T-cell (primary cell): ENCODE results near the gene NEURL1B. TPM values are rescaled to one million over a fixed set of nuclear protein-coding genes. Genes with fewer than 3 reads are reported as not detected.

Source experiments
- ATAC-seq, 4 experiments: fragments of 200-7000 bp in 3 of 4; fragments of 150-1000 bp in 1 of 4; cut with Tn5 transposase; replicated peaks in 1 of 4; 1 replicate in 3 of 4; 2 replicates in 1 of 4; pipeline ENCODE4 v1.10.0; 2021; ENCODE audit warnings: moderate library complexity in 3 of 4, mild to moderate bottlenecking in 2 of 4, moderate number of reproducible peaks in 1 of 4
- CTCF ChIA-PET, 2 donors: fragments of 300-600 bp; sonication (Branson Sonifier 250); formaldehyde crosslinking; loops; one replicate each; lab custom pipeline; 2022; ENCODE audit warnings: antibody characterized with exemption in 2 of 2; lab: Charles Lee
- POLR2A ChIA-PET, 2 donors: fragments of 300-600 bp; sonication (Branson Sonifier 250); formaldehyde crosslinking; loops; one replicate each; lab custom pipeline; 2022; ENCODE audit warnings: antibody characterized with exemption in 2 of 2; lab: Charles Lee
- DNase-seq, 35 experiments: peaks; one replicate each; pipeline versions ENCODE4 v3.0.0 to v3.0.0-alpha.2; 2013 to 2023
- H3K27ac ChIP-seq: one replicate; pipeline ENCODE4 v1.5.1; 2013; ENCODE audit warnings: low read length
- H3K27me3 ChIP-seq, 2 experiments: replicated peaks in 1 of 2; 1 replicate in 1 of 2; 2 replicates in 1 of 2; pipeline versions ENCODE4 v1.6.1 to v1.7.0; 2013; ENCODE audit warnings: low read length in 1 of 2, mixed read lengths in 1 of 2; ENCODE audit not compliant: control insufficient read depth in 2 of 2, insufficient read depth in 2 of 2; ENCODE audit errors: extremely low read depth in 1 of 2
- H3K36me3 ChIP-seq, 2 donors: 1 replicate in 1 of 2; 2 replicates in 1 of 2; pipeline versions ENCODE4 v1.6.1 to v1.7.0; 2013; ENCODE audit warnings: low read length in 1 of 2; ENCODE audit not compliant: control insufficient read depth in 2 of 2, insufficient read depth in 1 of 2; ENCODE audit errors: extremely low read depth in 1 of 2
- H3K4me1 ChIP-seq, 2 experiments: 1 replicate in 1 of 2; 2 replicates in 1 of 2; pipeline versions ENCODE4 v1.6.1 to v1.7.0; 2013; ENCODE audit warnings: low read length in 2 of 2, mixed read lengths in 1 of 2; ENCODE audit not compliant: insufficient read depth in 2 of 2, control insufficient read depth in 1 of 2; ENCODE audit errors: extremely low read depth in 1 of 2
- H3K4me3 ChIP-seq, 2 donors: 1 replicate in 1 of 2; 2 replicates in 1 of 2; pipeline versions ENCODE4 v1.5.1 to v1.7.0; 2013; ENCODE audit warnings: mild to moderate bottlenecking in 2 of 2, low read length in 1 of 2, moderate library complexity in 1 of 2; ENCODE audit not compliant: control insufficient read depth in 1 of 2; ENCODE audit errors: extremely low read depth in 1 of 2
- H3K9me3 ChIP-seq: 2 replicates; pipeline ENCODE4 v1.7.0; 2013
- H3K27ac Mint-ChIP-seq, 2 donors: one replicate each; pipeline ENCODE4 v1.8.0; 2020 to 2021; ENCODE audit warnings: mild to moderate bottlenecking in 2 of 2, mixed read lengths in 2 of 2
- H3K27me3 Mint-ChIP-seq, 2 donors: one replicate each; pipeline ENCODE4 v1.8.0; 2021 to 2022; ENCODE audit warnings: mixed read lengths in 2 of 2
- H3K36me3 Mint-ChIP-seq: one replicate; pipeline ENCODE4 v1.8.0; 2021; ENCODE audit warnings: mixed read lengths
- H3K4me1 Mint-ChIP-seq, 3 donors: one replicate each; pipeline ENCODE4 v1.8.0; 2020 to 2022; ENCODE audit warnings: mixed read lengths in 3 of 3, mild to moderate bottlenecking in 1 of 3
- H3K4me3 Mint-ChIP-seq, 3 donors: one replicate each; pipeline ENCODE4 v1.8.0; 2020 to 2022; ENCODE audit warnings: mild to moderate bottlenecking in 3 of 3, mixed read lengths in 3 of 3, moderate library complexity in 3 of 3
- H3K9me3 Mint-ChIP-seq, 3 donors: one replicate each; pipeline ENCODE4 v1.8.0; 2020 to 2022; ENCODE audit warnings: mixed read lengths in 3 of 3
- WGBS: methylation state at CpG from one replicate; pipeline ENCODE4 v1.1.5; 2013; ENCODE audit warnings: missing lambda C conversion rate; ENCODE audit not compliant: insufficient coverage; 5-methylcytosine and 5-hydroxymethylcytosine counted together
- total RNA-seq, 35 experiments: library from RNA in 6 of 35; stranded (reverse) in 6 of 35; fragments of 120-200 nt in 1 of 35; gene quantifications; one replicate each; pipeline versions ENCODE4 v1.2.1 to v1.2.4 and lab custom pipeline; 2013 to 2026

NEURL1B gene
- total RNA-seq, 5 donors from 2014 or later (not counting 1 experiment from before 2014, with no cell fraction given) = 0.07 to 0.64 (median 0.20) TPM

DNA sequence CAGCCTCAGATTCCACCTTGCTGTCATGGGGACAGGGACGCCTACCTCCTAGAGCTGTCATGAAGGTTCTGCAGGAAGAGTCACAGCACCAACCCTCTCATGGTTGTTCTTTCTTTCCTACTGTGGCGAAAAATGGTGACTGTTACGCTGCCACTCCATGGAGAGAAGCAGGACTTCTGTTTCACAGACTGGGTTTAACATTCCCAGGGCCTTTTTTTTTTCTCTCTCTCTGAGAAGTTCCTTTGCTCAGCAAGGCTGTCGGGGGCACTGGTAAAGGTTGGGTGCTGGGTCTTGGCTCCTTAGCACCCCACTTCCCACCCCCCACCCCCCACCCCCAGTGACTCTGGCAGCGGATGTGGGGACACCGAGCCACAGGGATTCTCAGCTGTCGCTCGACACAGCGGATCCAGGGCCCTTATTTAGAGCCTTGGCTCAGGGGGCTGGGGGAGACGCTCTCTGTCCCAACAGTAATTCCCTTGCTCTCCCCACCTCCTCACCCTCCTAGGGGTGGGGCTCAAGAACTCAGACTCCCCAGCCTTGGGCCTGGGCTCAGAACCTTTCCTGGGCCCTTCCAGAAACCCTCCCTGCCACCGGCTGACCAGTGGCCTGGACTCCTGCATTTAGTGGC lies 95.6 kb downstream of the NEURL1B start:
- Mint-ChIP-seq H3K36me3 (no peaks in the 10 kb centered on the region), H3K27me3 (no peaks in the 10 kb centered on the region), H3K27ac (no peak overlapping the region), H3K4me3 (no peak overlapping the region), H3K9me3 (no peaks in the 10 kb centered on the region), H3K4me1 (peaks cover 2 to 9% (median 2%) of the 10 kb centered on the region in 3 donors)
- H3K27ac ChIP-seq = no peak overlapping the region
- no peak for ATAC-seq
- CTCF ChIA-PET = no interaction called here
- no peaks in the 10 kb centered on the region for H3K27me3 ChIP-seq
- no peaks in the 10 kb centered on the region for H3K4me1 ChIP-seq
- H3K4me3 ChIP-seq = no peak overlapping the region
- H3K36me3 ChIP-seq = no peaks in the 10 kb centered on the region
- DNase-seq = no peak
- 83% methylated on average over 2 of the region's 11 CpGs for WGBS
- POLR2A ChIA-PET = no interaction called here
- H3K9me3 ChIP-seq = no peaks in the 10 kb centered on the region

DNA sequence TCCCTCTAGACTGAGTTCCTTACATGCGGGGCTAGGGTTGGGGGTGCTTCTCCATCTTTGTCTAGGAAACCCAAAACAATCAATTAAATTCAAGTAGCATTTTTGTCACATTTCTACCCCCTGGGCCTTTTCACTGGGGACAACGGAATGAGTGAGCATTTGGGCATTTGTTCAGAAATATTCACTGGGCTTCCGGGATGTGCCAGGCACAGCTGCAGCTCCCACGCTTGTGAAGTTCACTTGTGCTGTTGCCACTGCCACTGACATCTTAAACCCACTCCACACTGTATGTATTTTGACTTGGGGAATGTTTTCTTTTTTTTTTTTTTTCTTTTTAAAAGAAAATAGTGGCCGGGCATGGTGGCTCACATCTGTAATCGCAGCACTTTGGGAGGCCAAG lies 98.3 kb downstream of the NEURL1B start:
- no peaks in the 10 kb centered on the region for H3K36me3 ChIP-seq
- no peaks in the 10 kb centered on the region for H3K9me3 ChIP-seq
- peaks cover 0 to 10% of the 10 kb centered on the region in 2 experiments for H3K4me1 ChIP-seq
- ChIA-PET CTCF (interaction anchor here in 1 of 2 donors (0.7 kb wide), 1 partner anchor 22 kb away, joined by 3 read pairs; no protein-coding TSS in a partner anchor), POLR2A (no interaction called here)
- Mint-ChIP-seq H3K9me3 (no peaks in the 10 kb centered on the region), H3K27me3 (no peaks in the 10 kb centered on the region), H3K4me3 (no peak overlapping the region), H3K36me3 (no peaks in the 10 kb centered on the region), H3K27ac (no peak overlapping the region), H3K4me1 (peaks cover 2 to 9% (median 9%) of the 10 kb centered on the region in 3 donors)
- DNase-seq = no peak
- ATAC-seq = no peak
- H3K4me3 ChIP-seq = no peak overlapping the region
- 100% methylated on average over 1 of the region's 6 CpGs for WGBS
- peaks cover 0 to 2% of the 10 kb centered on the region in 2 experiments for H3K27me3 ChIP-seq
- H3K27ac ChIP-seq = no peak overlapping the region

DNA sequence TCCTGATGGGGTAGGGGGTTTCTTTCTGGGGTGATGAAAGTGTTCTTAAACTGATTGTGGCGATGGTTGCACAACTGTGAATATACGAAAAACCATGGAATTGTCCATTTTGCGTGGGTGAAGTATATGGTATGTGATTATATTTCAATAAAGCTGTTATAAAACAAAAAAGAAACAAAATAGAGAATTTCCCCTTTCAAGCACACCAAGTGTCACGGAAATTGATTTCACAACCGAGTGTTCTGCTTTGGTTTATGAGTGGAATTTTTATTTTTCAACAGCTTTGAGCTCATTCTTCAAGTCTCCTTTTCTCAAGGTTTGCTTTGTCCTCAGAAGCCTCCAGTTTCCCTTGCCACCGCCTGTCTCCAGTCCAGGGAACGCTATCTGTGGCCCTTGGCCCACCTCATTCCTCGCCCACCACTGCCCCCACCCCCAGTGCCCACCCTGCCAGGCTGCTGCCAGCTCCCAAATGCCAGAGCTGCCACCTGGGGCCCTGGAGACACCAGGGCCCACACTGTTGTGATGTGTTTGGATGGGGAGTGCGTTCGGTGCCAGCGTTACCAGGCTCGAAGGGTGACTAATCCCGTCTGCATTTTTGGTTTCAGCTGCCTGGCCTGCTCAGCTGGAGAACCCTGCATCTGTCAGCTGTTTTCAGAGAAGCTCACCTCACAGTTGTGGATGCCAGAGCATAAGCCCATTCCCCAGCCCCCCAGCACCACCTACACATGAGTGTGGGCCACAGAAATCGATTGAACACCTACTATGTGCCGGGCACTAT lies 99.6 kb downstream of the NEURL1B start:
- Mint-ChIP-seq H3K9me3 (no peaks in the 10 kb centered on the region), H3K4me1 (peaks cover 4 to 14% (median 9%) of the 10 kb centered on the region in 3 donors), H3K27me3 (no peaks in the 10 kb centered on the region), H3K27ac (no peak overlapping the region), H3K36me3 (no peaks in the 10 kb centered on the region), H3K4me3 (no peak overlapping the region)
- H3K4me3 ChIP-seq = no peak overlapping the region
- DNase-seq (peak in 1 of 35 experiments; percentile 11), ATAC-seq (no peak)
- no peaks in the 10 kb centered on the region for H3K9me3 ChIP-seq
- POLR2A ChIA-PET = interaction anchor here (0.6 to 0.7 kb wide), 2 partner anchors 21 to 607 kb away, joined by 3 to 10 read pairs; no protein-coding TSS in a partner anchor
- no peak overlapping the region for H3K27ac ChIP-seq
- WGBS = 97% methylated on average over 5 of the region's 15 CpGs
- H3K36me3 ChIP-seq = no peaks in the 10 kb centered on the region
- H3K4me1 ChIP-seq = peaks cover 0 to 15% of the 10 kb centered on the region in 2 experiments
- H3K27me3 ChIP-seq = peaks cover 0 to 5% of the 10 kb centered on the region in 2 experiments
- CTCF ChIA-PET = no interaction called here

Other genes starting within 250 kb of the NEURL1B start
- gene SH3PXD2B, start 186.7 kb upstream of the NEURL1B start, total RNA-seq = under 1 TPM; 0.15 to 0.69 (median 0.38) TPM
- gene DUSP1, start 129.9 kb downstream of the NEURL1B start, total RNA-seq = 1,000 to 10,000 TPM in 2 of 5 donors, 10 to 100 TPM in 3; 22.6 to 1,564 (median 28.9) TPM
- 10 to 100 TPM; 45.5 to 67.7 (median 46.8) TPM for gene ERGIC1, start 193.0 kb downstream of the NEURL1B start, total RNA-seq